Right lobe of liver (tissue), 4 donors: ENCODE results near the gene CDYL.

Experiments used
- CTCF ChIP-seq, 4 donors: fragments of 200-600 bp in 3 of 4; fragments of 450-650 bp in 1 of 4; IDR thresholded peaks; one replicate each; pipeline versions ENCODE4 v1.5.1 to v1.8.0; 2016 to 2022; ENCODE audit warnings: antibody characterized with exemption in 4 of 4, mild to moderate bottlenecking in 2 of 4
- POLR2A ChIP-seq: fragments of 450-650 bp; IDR thresholded peaks from one replicate; pipeline ENCODE4 v1.6.1; 2017; ENCODE audit warnings: antibody characterized with exemption, mild to moderate bottlenecking
- donor health status: DM: no; HTN: no; CAD: no.
- donor health status: DM: no; HTN: no; CAD: no.
- donor health status: DM: no; HTN: yes; CAD: no.

GRCh38 chr6:4936681-4937041 lies 160.5 kb downstream of the CDYL start:
- TF ChIP-seq CTCF (IDR thresholded peaks at IDR 0.05) (peak; percentile 66 to 77 (median 72)), POLR2A (no peak)
